GM19025 (cell line): ENCODE results near the gene RC3H2.
"Not testable (repeated sequence)": the region's sequence is repeated elsewhere in the genome, so short reads cannot be mapped to it uniquely, and the experiment has no call there.

Experiments
- ATAC-seq: cut with Tn5 transposase; IDR thresholded peaks from one replicate; pipeline ENCODE4 v1.9.1; 2021; ENCODE audit warnings: mild to moderate bottlenecking, low read depth, moderate library complexity; ENCODE audit not compliant: unreplicated experiment

Gene RC3H2

GRCh38 chr9:122846371-122846940, 58.7 kb downstream of the RC3H2 start:
- ATAC-seq, result no peak

- ATAC-seq, result no peak
These were observed 60.0 kb downstream of the RC3H2 start for GRCh38 chr9:122845116-122845515.

DNA sequence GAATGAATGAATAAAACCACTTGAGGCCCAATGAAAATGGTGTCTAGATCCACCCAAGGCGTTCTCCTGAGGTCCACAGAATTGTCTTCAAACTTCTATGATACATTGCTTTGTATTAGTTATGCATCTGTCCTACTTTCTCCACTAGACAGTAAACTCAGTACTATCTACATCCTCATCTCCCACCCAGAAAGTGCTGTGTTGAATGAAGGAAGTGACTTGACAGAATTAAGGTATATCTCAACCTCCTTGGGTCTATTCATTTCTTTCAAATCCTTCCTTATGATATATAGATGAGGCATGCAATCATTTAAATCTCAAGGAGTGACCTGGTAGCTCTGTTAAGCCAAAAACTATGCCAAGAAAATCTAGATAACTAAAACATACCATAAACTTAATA, 61.0 kb downstream of the RC3H2 start:
- ATAC-seq, result no peak

DNA sequence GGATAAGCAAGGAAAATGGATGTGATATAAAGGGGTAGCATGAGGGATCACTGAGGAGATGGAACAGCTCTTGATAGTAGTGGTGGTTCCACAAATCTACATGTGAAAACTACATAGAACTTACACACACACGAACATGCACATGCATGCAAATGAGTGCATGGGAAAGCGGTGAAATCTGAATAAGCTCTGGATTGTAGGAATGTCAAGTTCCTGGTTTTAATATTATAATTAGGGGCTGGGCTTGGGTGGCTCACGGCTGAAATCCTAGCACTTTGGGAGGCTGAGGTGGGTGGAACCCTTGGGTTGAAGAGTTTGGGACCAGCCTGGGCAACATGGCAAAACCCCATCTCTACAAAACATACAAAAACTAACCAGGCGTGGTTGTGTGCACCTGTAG, 63.7 kb downstream of the RC3H2 start:
- no peak for ATAC-seq

- ATAC-seq, result not testable (repeated sequence)
These were observed 66.7 kb downstream of the RC3H2 start for GRCh38 chr9:122838441-122838840.

- ATAC-seq, result no peak
These were observed 67.8 kb downstream of the RC3H2 start for GRCh38 chr9:122837266-122837850.

DNA sequence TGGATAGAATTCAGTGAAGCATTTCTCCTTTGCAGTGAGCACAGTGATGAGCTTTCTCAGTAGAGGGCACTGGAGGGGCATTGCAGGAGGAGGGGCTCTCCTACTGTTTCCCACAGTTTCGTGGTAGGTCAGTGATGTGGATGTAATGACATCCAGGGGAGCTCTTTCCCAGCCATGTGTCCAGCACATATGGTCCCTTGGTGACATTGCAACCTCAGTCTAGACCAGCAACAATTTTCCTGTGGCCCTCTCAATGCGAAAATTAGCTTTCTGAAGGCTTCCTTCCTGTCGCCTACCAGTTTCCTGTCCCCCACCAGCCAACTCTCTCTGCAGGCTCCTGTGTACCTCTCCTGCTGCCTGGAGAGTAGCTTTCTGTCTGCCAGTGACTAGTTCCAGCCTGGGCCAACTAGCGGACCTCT, 69.8 kb downstream of the RC3H2 start:
- no peak for ATAC-seq

DNA sequence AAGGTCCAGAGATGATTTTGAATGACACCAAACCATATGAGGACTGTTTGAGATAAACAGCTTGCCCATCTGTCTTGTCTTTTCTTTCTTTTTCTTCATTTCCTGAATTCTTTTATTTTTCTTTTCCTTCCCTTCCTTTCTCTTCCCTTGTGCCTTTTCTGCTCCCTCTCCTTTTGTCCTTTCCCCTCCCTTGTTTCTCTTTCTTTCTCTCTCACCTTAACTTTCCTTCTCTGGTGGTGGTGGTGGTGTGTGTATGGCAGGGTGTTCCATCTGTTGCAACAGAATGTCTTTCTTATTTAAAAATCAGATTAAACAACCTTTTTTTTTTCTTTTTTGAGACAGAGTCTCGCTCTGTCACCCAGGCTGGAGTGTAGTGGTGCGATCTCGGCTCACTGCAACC, 73.0 kb downstream of the RC3H2 start:
- ATAC-seq, result no peak

GRCh38 chr9:122828965-122829284, 76.2 kb downstream of the RC3H2 start:
- not testable (repeated sequence) for ATAC-seq

DNA sequence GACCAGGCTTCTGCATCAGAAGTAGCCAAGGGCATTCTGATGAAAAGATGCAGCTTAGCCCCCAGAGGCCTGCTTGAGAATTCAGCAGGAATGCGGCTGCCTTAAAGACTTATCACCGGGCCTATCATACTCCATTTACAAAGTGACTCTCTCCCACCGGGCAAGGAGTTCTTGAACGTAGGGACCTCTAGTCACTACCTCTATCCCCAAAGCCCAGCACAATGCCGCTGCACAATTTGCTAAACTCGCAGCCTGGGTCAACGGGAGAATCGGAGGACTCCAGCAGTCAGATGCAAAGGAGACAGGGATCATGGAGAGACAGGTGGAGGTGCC, 77.4 kb downstream of the RC3H2 start:
- ATAC-seq, result no peak

DNA sequence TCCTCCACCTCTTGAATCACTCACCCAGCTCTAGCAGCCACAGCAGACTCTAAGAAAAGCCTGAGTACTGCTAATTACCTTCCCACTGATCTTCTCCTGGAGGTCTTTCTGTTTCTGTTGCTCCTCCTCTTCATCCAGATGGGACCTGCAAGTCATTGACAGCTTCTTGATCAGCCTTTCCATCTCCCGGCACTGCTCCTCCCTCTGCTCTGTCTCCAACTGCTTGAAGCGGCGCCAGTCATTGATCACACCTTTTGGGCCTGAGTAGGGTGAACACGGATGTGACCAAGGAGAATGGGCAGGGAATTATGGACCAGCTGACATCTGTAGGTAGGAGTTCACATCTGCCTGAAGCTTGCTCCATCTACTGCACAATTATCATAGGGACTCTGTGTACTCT, 82.2 kb downstream of the RC3H2 start:
- ATAC-seq, result no peak

DNA sequence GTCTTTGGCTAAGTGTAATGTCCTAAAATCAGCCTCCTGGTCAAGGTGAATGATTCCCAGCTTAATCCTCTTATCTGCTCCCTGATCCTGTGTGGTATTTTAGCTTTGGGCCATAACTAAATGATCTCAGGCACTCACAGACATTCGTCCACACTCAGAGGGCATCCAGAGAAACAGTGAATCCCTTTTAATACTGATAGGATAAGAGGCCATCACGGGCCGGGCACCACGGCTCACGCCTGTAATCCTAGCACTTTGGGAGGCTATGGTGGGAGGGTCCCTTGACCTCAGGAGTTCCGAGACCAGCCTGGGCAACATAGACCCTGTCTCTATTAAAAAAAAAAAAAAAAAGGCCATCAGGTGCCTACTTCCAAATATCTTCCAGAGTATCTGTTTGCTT, 83.1 kb downstream of the RC3H2 start:
- no peak for ATAC-seq

DNA sequence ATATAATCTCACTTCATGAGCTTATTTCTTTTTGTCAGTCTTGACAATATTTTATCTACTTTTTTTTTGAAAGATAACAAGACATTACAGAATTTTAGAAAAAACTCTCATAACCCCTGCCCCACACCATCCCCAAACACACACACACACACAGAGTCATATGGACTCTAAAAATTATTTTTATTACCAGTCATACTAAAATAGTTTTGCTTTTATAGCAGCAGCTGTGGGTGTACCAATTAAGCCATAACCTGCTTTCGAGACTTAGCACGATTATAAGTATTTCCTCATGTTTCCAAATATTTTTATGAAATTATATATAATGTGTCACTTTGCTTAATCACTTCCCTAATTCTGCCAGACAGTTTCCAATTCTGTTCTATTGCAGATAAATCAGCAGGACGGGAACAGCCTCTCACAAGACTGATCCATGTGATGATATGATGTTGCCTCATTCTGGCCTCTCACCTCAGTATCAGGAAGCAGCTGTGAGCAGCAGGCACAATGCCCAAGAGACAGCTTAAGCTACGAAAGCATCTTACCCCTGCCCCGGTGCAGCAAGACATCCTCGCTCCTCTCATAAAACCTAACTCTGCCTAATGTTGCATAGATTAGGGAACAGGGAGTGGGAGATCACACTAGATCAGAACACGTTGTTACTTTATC, 83.7 kb downstream of the RC3H2 start:
- no peak for ATAC-seq

DNA sequence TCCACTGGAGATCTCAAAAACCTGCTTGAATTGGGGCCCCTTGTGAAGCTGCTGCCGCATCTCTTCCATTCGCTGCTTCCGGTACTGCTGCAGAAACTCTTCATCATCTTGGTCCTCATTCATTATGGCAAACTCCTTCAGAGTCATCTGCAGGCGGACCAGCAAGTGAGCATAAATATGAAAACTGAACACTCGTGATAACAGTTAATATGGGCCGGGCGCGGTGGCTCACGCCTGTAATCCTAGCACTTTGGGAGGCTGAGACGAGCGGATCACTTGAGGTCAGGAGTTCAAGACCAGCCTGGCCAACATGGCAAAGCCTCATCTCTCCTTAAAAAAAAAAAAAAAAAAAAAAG, 84.7 kb downstream of the RC3H2 start:
- no peak for ATAC-seq

GRCh38 chr9:122819791-122820489, 85.2 kb downstream of the RC3H2 start:
- no peak for ATAC-seq

DNA sequence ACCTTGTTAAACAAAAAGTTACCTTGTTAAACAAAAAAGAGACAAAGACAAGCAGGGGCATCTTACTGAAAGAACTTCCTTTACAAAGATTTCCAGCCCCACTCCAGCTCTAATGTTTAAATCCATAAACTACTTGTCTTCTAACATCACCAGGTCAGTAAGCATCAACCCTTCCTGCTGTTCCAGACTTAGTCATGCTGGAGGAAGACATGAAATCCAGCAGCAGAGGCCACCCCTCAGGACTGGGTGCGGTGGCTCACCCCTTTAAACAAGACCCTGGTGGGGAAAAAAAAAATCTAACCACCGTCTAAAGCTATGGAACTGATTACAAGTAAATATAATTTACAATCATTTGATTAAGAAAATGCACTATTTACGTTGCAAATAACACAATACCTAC, 85.8 kb downstream of the RC3H2 start:
- no peak for ATAC-seq

DNA sequence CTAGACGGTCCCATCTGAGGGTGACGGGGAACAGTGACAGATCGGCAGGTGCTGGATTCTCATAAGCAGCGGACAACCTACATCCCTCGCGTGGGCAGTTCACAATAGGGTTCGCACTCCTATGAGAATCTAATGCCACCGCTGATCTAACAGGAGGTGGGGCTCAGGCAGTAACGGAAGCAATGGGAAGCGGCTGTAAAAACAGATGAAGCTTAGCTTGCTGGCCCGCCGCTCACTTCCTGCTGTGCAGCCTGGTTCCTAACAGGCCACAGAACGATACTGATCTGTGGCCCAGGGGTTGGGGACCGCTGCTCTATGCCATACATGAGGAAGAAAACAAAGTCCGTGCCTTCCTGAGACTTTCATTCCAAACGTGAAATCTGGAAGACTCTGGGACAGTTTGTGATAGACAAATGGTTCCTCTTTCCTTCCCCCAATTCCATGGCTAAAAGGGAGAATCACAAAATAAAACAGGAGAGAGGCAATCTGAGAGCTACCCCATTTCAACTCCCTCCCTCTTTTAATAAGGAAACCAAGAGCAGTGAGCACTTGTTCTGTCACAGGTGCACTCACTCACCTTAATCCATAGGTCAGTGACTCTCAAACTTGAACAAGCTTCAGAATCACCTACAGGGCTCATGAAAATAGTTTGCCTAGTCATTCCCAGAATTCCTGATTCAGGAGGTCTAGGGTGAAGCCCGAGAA, 88.8 kb downstream of the RC3H2 start:
- no peak for ATAC-seq

DNA sequence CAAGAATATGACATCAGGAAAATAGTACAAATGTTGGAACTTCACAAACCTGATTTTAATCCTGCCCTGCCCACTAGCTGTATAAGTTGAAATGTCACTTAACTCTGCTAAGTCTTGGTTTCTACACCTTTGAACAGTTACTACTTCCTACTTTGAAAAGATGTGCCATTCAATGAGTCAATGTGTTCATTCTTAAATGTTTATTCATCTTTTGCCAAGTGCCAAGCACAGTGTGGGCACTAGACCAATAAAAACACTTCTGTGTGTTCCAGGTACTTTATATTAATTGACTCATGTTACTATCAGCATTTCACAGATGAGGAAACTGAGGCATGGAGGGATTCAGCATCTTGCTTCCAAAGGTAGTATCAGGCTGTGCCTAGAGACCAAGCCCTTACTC, 89.6 kb downstream of the RC3H2 start:
- ATAC-seq, result no peak

- no peak for ATAC-seq
These were observed 90.6 kb downstream of the RC3H2 start for GRCh38 chr9:122814545-122814944.

DNA sequence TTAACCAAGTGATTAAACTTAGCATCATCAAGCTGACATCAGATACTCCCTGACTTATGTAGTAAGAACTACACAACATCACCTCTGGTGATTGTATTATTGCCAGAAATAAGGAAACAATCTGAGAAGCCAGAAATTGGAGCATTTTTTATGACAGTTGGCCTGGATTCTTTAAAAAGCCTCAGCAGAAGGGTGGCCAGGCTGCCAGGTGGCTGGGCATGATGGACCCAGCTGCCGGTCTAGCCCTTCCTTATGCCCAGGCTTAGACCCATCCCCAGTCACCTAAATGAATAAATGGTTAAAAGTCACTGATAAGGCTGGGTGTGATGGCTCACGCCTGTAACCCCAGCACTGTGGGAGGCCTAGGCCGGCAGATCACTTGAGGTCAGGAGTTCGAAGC, 92.4 kb downstream of the RC3H2 start:
- no peak for ATAC-seq

- peak; percentile 87 for ATAC-seq
These were observed 94.7 kb downstream of the RC3H2 start for GRCh38 chr9:122810306-122810946.
